ENCODE data around the gene KCNJ6. TPM values are rescaled to one million over a fixed set of nuclear protein-coding genes. Genes with fewer than 3 reads are reported as not detected.

KCNJ6 gene
- total and polyA plus RNA-seq, 2 of the 8 experiments (the other 6 are each of a cell fraction or from before 2014, with no cell fraction given) = 0.51 to 1.2 TPM

- Histone ChIP-seq H2BK15ac (ENCODE audit: low read length) (no peak overlapping the region), H3K9ac (replicated peaks in 1 of 4; ENCODE audit: extremely low read depth in 1 of 4, low read depth in 3 of 4, low read length in 3 of 4) (no peak overlapping the region), H4K8ac (ENCODE audit: extremely low read depth, insufficient read depth, low read length) (no peak overlapping the region), H3K23me2 (ENCODE audit: low read depth, low read length) (no peaks in the 10 kb centered on the region), H2BK20ac (ENCODE audit: low read length) (no peak overlapping the region), H3K36me3 (ENCODE audit: control insufficient read depth in 2 of 4, insufficient read depth in 4 of 4, low read length in 3 of 4) (no peaks in the 10 kb centered on the region; a peak in 1 of 8 replicates), H2BK120ac (replicated peaks; ENCODE audit: low read depth, low read length) (no peak overlapping the region), H4K91ac (replicated peaks; ENCODE audit: insufficient read length, low read length) (no peak overlapping the region), H3K27ac (ENCODE audit: low read depth, low read length) (no peak overlapping the region), H3K9me3 (ENCODE audit: insufficient read depth in 2 of 2, low read depth in 1 of 2, low read length in 1 of 2) (no peaks in the 10 kb centered on the region), H3K4me1 (replicated peaks in 1 of 4; ENCODE audit: control insufficient read depth in 3 of 4, insufficient read depth in 4 of 4, low read length in 3 of 4) (no peaks in the 10 kb centered on the region), H2BK5ac (ENCODE audit: low read depth, low read length) (no peak overlapping the region), H3K18ac (ENCODE audit: extremely low read depth, low read length) (no peak overlapping the region), H3K79me1 (ENCODE audit: low read depth, low read length) (no peaks in the 10 kb centered on the region), H3K23ac (ENCODE audit: insufficient read length) (no peak overlapping the region), H3K14ac (ENCODE audit: insufficient read length) (no peak overlapping the region), H4K5ac (ENCODE audit: insufficient read length, low read depth, low read length) (no peak overlapping the region), H2BK12ac (ENCODE audit: low read depth, low read length) (no peak overlapping the region), H2AFZ (ENCODE audit: low read length) (no peak overlapping the region), H3K4me3 (ENCODE audit: extremely low read depth in 1 of 4, insufficient read depth in 2 of 4, low read depth in 3 of 4, low read length in 4 of 4) (no peak overlapping the region), H3K27me3 (replicated peaks in 1 of 4; ENCODE audit: control insufficient read depth in 3 of 4, extremely low read depth in 1 of 4, insufficient read depth in 3 of 4, low read length in 3 of 4) (no peaks in the 10 kb centered on the region), H3K4me2 (ENCODE audit: insufficient read depth in 1 of 2, low read depth in 2 of 2, low read length in 2 of 2) (no peak overlapping the region), H2AK5ac (ENCODE audit: low read depth, low read length) (no peak overlapping the region), H4K20me1 (replicated peaks in 1 of 2; ENCODE audit: control insufficient read depth in 1 of 2, insufficient read depth in 2 of 2, low read length in 2 of 2) (no peaks in the 10 kb centered on the region), H3K4ac (replicated peaks; ENCODE audit: insufficient read length, low read depth, low read length) (no peak overlapping the region), H3K56ac (replicated peaks; ENCODE audit: insufficient read length, low read depth, low read length) (no peak overlapping the region), H3K79me2 (ENCODE audit: control insufficient read depth in 1 of 2, insufficient read depth in 2 of 2, low read length in 2 of 2) (no peaks in the 10 kb centered on the region)
- DNase-seq (ENCODE audit: low read depth in 1 of 2, low spot score in 2 of 2) (no peak), FAIRE-seq (no peak)
- no peak for TF ChIP-seq ATF3 (IDR thresholded peaks at IDR 0.05; ENCODE audit: insufficient read depth, low read depth, low read length)
- no peak for TF ChIP-seq GTF2F1 (IDR thresholded peaks at IDR 0.05; ENCODE audit: borderline replicate concordance, low read depth, low read length)
- TF ChIP-seq RNF2 (IDR thresholded peaks at IDR 0.05; ENCODE audit: borderline replicate concordance, low read depth, low read length, missing control alignments, poor library complexity, severe bottlenecking) = no peak
- no peak for TF ChIP-seq BACH1 (IDR thresholded peaks at IDR 0.05; ENCODE audit: low read length)
- whole genome bisulfite sequencing, 2 experiments (ENCODE audit: extremely low coverage in 1 of 2, insufficient coverage in 1 of 2, insufficient read length in 1 of 2, insufficient replicate concordance in 2 of 2, low coverage in 1 of 2, low lambda C conversion rate in 2 of 2, missing lambda C conversion rate in 1 of 2) = 89% methylated on average over 3 of the region's 3 CpGs; no CpG with 5 or more reads in 1 of the 2 experiments
- CTCF ChIA-PET (ENCODE audit: partially characterized antibody) = no interaction called here
- POLR2A ChIA-PET (ENCODE audit: partially characterized antibody) = no interaction called here
Measured at GRCh38 chr21:37688952-37689659, 227.2 kb downstream of the KCNJ6 start.
